NCI-H2107 treated with DMSO at 0.1 percent for 48 hours (cell line): Measurements from ENCODE around the gene ANKRD6.
"Not testable (repeated sequence)": the region's sequence is repeated elsewhere in the genome, so short reads cannot be mapped to it uniquely, and the experiment has no call there.

Source experiments
- DNase-seq: peaks from one replicate; lab custom pipeline; 2025; ENCODE audit not compliant: unreplicated experiment; lab: John Stamatoyannopoulos, UW

Gene ANKRD6

GRCh38 chr6:89432875-89433251 lies at the start of gene ANKRD6:
Gene ANKRD6, plus strand, starts transcription at chr6:89433152. Its CDS starts 133,825 bp downstream, at chr6:89566977.
- DNase-seq, result no peak

GRCh38 chr6:89385156-89385667 lies 47.7 kb upstream of the ANKRD6 start:
- no peak for DNase-seq

GRCh38 chr6:89385846-89386245 lies 47.1 kb upstream of the ANKRD6 start:
- DNase-seq, result no peak

- DNase-seq, result no peak
Observed at GRCh38 chr6:89386917-89387491, 45.9 kb upstream of the ANKRD6 start.

- DNase-seq, result no peak
Observed at GRCh38 chr6:89387516-89388201, 45.3 kb upstream of the ANKRD6 start.

- DNase-seq, result no peak
Observed at GRCh38 chr6:89388846-89389245, 44.1 kb upstream of the ANKRD6 start.

- no peak for DNase-seq
Observed at GRCh38 chr6:89392823-89393222, 40.1 kb upstream of the ANKRD6 start.

- DNase-seq, result no peak
Observed at GRCh38 chr6:89393659-89394058, 39.3 kb upstream of the ANKRD6 start.

- DNase-seq, result not testable (repeated sequence)
Observed at GRCh38 chr6:89397884-89398283, 35.1 kb upstream of the ANKRD6 start.

- DNase-seq, result no peak
Observed at GRCh38 chr6:89398762-89399525, 34.0 kb upstream of the ANKRD6 start.

GRCh38 chr6:89400050-89400449 lies 32.9 kb upstream of the ANKRD6 start:
- DNase-seq, result no peak

- no peak for DNase-seq
Observed at GRCh38 chr6:89400912-89401399, 32.0 kb upstream of the ANKRD6 start.

- DNase-seq, result no peak
Observed at GRCh38 chr6:89402776-89403175, 30.2 kb upstream of the ANKRD6 start.

GRCh38 chr6:89404512-89404911 lies 28.4 kb upstream of the ANKRD6 start:
- DNase-seq, result no peak

GRCh38 chr6:89406141-89406540 lies 26.8 kb upstream of the ANKRD6 start:
- no peak for DNase-seq

- no peak for DNase-seq
Observed at GRCh38 chr6:89409461-89410035, 23.4 kb upstream of the ANKRD6 start.

GRCh38 chr6:89410231-89410761 lies 22.7 kb upstream of the ANKRD6 start:
- DNase-seq, result no peak

- DNase-seq, result no peak
Observed at GRCh38 chr6:89410788-89411144, 22.2 kb upstream of the ANKRD6 start.

GRCh38 chr6:89411145-89412070 lies 21.5 kb upstream of the ANKRD6 start:
- DNase-seq, result no peak
